HG03095 (cell line): ENCODE results near the gene ZMIZ1.

Experiments
- ATAC-seq: cut with Tn5 transposase; IDR thresholded peaks from one replicate; pipeline ENCODE4 v1.9.1; 2021; ENCODE audit warnings: moderate library complexity; ENCODE audit not compliant: unreplicated experiment

Gene ZMIZ1

DNA sequence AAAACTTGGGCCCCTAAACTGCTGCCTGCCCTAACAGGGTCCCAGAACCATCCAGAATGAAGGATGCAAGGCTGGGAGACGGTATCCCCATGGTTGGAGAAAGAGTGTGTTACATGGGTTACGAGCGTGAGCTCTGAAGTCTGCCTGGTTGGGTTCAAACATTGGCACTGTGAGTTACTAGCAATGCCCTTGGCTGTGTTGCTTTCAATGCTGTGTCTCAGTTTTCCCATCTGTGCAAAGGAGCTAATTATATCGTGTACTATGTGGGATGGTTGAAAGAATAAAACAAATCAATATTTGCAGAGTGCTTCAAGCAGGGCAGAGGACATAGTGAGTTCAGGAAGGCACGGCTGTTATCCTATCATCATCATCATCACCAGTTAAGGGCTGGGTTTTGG lies 114.7 kb downstream of the ZMIZ1 start:
- no peak for ATAC-seq

DNA sequence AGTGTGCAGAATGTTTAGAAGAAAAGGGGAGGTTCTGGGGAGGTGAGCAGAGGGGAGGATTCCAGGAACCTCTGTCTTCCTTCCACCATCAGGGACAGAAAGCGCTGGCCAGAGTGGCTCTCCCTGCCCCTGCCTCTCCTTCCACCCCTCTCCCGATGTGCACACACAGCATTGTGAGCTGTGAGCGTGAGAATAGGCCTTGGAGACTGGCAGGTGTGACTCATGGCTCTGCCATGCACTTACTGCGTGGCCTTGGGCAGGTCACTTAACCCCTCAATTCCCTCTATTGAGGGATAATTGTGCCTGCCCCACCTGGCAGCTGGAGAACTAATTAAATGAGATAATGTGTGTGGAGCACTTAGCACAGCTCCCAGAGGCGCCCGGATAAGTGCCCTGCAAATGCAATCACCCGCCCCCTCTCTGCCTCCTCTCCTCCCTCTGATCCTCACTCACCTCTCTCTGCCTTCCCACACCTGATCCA lies 115.4 kb downstream of the ZMIZ1 start:
- no peak for ATAC-seq

DNA sequence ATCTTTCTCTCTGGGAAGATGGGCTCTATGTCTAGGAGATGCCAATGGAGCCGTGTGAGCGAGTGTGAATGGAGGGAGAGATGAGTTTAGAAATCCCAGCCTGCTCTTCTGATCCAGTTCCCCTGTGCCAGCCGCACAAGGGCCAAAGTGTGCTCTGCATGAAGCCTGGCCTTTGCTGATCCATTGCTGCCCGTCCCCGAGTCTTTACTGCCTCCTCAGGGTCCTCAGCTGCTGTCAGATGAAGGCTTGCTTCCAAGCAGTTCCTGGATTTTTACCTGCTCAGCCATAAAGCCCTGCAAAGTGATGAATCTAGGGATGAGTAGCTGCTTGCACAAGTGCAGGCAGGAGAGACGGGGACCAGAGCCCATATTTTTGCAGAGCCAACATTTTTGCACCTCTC lies 115.9 kb downstream of the ZMIZ1 start:
- no peak for ATAC-seq

DNA sequence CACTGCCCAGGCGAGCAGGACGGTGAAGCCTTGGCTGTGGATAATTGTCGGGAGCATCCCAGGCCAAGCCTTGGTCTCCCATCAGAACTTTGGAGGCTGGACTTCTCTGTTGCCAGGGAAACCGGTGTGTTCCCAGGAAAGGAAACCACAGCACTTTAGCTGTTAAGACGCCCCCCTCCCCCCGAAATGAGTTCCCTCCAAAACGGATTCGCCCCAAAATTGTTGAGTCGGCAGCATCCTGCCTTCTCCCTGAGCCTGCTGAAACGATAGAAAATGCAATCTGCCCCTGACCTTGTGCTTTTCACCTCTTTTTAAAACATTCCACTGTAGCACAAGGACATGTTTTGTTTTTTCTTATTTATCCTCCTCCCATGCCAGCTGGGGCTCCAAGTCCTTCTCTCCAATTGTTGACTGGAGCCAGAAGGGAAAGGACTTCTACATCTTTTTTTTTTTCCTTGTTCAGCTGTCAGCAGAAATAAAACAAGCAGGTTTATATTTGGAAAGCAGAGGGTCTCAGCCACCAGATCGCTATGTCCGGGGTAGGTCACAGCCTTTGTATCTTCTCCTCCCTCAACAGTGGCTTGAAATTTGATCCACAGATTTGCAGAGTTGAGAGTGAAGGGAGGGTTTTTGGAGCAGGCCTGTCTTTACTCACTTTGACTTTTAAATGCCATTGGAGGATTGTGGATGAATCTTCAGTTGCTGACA lies 116.5 kb downstream of the ZMIZ1 start:
- ATAC-seq: no peak

DNA sequence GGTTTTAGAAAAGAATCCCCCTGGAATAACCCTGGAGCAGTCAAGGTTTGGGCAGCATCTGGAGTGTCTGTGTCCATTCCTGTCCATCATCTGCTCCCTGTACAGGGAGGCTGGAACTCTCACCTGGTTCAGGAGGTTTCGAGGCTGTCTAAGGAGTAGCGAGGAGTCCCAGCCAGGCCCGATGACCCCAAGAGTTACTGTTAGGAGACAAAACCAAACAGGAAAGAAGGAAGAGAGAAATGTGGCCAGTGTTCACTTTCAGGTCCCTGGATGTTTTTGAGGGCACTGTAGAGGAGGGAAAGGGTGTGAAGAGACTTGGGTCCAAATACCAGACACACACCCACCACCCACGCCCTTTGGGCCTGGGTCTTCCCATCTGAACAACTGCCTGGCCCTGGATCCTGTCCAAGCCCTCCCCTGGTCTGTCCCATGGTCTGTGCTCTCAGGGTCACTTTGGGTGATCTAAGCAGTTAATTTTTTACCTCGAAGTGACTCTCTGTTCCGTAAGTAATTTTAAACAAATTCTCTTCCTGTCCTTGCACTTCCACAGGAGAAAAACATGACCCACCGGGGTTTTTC lies 117.1 kb downstream of the ZMIZ1 start:
- ATAC-seq: no peak

DNA sequence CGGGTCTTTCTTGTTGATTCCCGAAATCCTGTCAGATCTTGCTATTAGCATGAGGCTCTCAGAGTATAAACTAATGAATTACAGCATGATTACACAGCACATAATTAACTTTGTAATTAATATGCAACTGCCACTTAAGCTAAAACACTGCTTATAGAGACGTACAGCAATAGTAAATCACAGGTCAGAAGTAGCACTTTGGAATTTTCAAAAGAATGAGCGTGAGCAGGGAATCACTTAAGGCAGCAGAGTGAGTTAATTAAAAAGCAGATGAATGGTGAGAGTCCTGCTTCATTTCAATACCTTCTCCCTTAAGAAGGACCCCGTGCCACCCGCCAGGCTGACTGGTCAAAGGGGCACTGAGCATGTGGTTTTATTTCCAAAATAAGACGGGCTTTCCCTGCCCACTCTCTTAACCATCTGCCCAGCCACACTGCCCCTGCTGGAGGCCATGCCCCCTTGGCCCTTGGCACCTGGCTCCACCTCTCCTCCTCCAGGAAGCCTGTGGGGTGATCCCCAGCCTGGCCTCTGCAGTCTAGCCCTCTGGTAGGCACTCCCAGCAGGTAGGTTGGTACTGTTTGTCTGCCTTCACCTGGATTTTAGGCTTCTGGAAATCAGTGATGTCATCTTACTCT lies 117.8 kb downstream of the ZMIZ1 start:
- no peak for ATAC-seq

DNA sequence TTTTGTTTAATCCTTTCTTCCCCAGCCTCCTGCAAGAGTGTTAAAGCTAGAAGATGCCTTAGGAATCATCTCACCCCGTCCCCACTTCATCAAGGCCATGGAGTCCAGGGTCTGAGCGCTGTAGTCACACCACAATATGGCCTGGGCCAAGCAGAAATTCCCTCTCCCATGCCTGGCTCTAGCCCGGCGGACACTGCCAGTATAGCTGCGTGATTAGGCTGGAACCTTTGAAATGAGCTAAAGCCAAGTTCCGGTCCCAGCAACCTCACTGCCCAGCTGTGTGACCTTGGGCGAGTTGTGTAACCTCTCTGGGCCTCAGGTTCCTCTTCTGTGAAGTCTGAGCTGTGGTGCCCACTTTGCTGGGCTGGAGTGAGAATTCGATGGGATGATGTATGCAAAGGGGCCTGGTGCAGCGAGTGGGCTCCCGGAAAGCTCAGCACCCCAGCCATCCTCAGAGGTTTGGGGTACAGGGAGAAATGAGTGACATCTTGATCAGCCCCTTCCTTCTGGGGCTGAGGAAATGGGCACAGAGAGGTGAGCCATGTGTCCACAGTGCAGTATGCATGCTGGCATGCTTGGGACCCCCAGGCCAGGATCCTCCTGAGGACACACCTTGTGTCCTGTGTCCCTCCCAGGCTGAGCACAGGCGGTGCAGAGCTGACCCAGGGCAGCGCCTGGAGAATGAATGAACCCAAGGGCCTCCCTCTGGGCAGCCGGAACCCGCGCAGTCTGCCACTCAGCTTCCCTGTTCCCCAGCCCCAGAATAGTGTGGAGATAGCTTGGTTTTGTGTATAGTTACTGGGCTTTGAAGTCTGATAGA lies 118.6 kb downstream of the ZMIZ1 start:
- ATAC-seq: no peak

DNA sequence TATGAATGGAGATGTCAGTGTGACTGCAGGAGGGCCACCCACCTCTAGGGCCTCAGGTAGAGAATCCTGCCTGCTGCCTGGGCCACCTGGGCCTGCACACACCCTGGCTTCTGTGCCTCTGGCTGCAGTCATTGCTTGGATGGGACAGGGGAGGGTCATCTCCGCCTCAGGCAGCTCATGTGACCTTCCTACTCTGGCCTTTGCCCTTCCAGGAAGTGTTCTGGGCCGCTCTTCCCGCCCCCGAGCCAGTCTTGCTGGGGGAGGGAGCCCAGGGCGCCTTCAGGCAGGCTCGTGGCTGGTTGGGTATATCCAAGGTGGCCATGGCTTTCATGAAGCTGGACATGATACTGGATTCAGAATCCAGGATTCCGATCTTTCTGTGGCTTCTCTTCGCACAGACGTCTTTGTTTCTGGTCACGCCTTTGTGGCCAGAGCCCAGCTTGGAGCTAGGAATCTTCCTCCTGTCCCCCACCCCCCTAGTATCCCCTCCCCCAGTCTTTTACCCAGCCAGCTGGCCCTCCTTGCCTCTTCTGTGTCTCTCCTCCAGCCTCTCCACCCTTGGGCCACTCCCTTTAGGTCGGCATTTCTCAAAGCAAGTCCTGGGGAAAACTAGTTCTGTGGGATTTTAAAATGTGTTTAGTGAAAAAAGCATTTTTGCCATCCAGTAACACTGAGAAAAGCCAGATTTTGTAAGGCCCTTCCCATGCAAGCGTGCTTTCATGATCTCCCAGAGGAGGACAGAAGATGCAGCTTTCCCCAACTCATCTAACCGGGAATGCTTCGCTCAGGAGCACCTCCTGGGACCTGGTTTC lies 119.6 kb downstream of the ZMIZ1 start:
- ATAC-seq: no peak

DNA sequence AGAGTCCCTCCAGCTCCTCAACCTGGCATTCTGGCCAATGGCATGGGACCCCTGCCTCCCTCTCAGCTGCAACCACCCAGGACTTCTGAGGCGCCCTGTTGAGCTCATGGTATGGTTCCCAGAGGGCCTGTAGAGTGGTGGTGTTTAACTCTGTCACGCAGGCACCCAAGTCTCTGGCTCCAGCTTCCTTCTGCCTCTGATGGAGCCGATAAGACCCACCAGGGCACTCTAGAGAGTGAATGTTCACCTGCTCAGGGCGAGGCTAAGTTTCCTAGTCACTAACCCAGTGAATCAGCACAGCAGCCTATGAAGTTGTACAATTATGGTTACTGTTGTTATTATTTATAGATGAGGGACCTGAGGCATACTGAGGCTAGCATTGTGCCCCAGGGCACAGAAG lies 120.4 kb downstream of the ZMIZ1 start:
- no peak for ATAC-seq

DNA sequence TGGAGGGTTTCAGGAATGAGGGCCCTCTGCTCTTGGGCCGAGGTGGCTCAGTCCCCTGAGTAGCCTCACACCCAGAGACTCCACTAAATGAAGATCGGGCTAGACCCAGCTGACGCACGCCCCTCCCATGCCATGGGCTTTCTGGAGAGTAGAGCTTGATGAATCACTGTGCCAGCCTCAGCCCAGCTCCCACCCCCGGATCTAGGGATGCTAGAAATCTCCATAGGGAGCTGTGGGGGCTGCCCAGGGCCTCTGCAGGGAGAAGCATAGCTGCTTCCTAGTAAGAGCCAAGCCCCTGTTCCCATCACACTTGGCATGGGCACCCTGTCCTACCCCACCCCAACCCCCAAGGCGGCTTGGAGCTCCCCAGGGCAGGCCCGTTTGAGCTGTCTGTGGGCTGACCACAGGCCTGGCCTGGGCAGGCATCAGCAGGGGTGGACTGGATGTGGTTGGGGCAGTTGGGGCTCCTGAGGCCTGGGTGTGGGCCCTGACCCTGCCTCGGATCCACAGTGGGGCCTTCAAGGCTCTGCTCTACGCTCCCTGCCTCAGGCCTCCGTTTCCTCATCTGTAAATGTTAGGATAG lies 121.2 kb downstream of the ZMIZ1 start:
- ATAC-seq: no peak

DNA sequence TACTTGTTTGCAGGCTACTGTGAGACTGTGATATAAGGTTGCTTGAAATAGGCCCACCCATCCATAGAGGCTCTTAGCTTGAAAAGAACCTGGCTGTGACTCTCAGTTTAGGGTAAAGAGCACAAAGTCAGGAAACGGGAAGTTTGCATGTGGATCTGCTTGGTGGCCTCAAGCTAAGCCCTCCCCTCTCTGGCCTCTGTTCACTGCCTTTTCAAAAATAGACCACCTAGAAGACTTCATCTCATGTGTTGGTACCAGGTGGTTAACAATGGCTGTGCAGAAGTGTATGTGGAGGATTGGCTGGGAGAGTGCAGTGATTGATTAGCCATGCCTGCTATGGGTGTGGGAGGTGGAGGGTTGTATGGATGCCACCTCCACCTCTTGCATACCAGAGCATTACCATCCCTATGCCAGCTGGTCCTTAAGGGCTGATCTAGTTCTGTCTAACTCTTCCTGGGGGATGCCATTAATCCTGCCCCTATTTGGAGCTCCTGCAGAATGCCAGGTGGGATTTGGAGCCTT lies 122.0 kb downstream of the ZMIZ1 start:
- ATAC-seq: no peak

DNA sequence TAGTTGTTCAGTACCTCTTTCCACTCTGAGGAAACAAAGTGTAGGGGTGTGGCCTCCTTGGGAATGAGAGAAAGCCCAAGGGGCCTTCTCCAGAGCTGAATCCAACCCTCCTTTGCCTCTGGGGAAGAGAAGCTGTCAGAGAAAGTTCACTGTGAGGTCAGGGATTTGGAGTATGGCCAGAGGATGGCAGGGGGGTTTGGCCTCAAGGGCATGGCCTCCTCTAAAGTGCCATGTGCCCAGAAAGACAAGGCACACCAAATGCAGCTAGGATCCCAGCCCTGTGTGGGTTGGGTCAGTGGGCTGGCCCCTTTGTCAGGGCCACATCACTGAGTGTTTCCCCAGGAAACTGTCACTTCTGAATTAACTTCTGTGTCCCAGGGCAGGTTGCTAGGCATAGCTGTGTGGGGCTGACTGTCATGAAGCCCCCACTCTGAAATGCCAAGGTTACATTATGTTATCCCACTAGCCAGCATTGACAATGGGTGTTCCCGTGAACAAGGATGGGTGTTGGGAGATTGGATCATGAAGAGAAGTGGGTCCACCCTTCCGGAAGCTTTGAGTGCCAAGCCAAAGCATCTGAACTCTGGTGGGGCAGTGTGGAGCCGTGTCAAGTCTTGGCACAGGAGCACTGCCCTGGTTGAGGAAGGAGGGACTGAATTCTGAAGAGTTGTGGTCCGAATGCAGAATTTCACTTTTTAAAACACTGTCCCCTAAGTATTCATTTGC lies 123.3 kb downstream of the ZMIZ1 start:
- ATAC-seq: no peak

DNA sequence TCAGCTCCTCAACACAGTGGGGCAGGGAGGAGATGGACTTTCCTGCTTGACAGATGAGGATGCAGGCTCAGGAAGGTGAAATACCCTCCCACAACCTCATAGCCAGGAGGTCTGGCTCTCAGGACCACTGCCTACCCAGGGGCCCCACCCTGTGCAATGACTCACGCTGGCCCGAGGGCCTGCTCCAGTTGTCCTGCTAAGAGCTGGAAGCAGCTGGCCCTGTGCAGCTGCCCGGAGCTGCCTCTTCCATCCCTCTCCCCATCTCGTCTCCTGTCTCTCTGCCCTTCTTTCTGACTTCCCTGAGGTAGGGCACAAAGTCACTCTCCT lies 123.9 kb downstream of the ZMIZ1 start:
- no peak for ATAC-seq

DNA sequence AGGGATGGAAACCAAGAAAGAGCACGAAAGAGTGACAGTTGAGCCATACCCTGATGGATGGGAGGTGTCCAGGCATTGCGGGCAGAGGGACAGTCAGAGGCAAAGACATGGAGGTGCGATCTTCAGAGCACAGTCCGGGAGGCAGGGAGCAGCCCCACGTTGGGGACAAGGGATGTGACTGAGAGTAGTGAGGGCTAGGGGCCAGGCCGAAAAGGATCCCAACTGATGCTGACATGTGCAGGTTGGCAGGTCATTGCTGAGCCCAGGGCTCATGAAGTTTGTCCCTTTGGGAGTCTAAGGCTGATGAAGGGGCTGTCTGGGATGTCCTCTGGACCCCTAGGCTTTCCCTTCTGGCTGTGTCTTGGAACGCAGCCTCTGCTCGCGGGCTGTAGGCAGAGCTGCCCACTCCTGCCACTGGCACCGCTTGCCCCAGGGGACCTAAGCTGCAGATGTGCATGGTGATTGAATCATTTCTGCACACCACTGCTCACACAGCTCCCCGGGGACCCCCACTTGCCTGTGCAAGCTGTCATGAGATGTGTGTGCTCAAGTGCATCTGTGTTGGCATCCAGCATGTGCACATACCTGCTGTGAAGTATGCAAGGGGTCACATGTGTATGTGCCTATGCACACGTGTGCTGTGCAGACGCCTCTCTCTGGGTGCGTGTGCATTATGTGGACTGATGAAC lies 125.1 kb downstream of the ZMIZ1 start:
- ATAC-seq: no peak

DNA sequence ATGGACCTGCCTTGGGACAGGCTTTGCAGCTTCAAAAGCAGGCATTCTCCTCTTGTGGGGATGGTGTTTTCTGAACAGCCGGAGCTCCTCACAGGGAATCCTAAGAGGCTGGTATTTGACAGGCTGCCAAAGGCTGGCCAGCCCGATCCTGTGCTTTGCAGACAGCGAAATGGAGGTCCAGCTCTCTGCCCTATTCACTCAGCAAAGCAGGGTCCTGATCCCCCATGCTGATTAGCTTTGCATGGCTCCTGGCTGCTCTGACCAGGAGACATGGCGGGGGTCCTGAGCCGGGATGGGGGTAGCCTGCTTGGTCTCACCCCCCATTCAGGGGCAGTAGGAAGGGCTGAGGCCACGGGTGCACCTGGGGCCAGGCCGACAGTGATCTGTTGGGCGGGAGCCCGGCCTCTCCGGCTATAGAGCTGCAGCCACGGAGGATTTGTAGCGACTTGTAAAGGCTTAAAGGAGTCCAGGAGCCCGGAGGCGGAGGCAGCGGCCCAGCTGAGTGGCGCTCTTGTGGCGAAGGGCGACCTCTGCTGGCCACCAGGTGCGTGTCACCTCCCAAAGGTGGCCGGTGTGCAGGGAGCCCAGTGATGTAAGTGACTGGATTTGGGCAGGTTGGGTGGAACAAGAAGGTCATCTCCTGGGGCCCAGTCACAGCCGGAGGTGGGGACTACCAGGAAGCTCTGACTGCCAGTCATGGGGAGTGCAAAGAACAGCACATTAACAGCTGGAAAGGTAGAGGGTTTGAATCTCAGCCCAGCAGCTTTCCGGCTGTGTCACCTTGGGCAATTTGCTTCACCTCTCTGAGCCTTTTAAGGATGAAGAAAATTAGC lies 126.5 kb downstream of the ZMIZ1 start:
- peak; percentile 78 for ATAC-seq

DNA sequence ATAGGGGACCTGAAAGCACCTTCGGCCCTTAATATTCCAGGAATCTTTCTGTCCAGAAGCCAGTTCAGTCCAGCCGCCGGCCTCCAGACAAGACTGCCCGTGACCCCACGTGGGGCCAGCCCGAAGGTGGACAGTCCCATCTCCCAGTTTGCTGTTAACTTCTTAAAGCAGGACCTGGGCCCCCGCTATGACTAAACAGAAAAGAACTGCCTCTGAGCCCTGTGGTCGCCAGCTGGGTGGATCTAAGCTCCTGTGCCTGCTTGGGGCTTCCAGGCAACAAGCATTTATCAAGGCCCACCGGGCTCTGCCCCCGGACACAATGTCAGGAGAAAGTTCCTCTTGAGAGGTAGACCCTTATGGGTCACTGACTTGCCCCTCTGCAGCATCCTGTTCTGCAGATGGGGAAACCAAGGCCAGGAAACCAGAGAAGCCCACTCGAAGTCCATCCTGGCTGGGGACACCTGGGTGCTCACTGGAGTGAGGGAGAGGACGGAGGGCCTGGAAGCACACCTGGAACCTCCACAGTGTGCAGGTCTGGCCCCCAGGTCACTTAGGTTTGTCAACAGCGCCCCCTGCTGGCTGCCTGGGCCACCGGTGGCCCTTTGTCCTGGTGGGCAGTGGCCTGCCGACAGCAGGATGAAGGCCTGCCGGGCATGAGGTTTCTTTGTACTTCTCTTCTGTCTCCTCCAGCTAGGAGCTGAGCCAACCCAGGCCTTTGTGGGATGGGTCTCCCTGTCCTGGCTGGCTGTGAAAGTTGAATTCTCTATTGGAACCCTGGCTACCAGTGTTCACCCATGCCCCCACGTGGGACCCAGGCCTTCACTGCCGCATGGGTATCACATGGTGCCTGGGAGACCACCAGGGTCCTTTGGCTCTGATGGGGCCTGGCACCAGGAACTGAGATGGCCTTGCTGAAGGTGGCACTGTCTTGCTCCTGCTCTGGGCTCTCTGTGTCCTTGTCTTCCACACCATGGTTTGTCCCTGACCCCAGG lies 128.0 kb downstream of the ZMIZ1 start:
- ATAC-seq: peak; percentile 57

DNA sequence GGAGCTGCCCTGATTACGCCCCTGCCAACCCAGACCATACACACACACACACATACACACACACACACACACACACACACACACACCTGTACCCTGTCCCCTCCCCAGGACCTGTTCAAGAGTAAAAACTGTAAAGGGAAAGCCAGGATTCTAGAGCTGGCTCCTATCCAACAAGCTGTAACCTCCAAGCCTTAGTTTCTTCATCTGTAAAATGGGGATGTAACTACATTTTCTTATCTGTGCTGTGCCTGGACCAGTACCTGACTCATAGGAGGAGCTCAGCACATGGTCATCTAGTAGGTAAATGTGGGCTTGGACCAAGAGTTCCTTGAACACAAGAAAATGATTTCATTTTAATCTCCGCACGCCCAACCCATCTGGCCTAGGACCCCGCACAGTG lies 128.8 kb downstream of the ZMIZ1 start:
- ATAC-seq: no peak
